GM19455 (cell line): ENCODE measurements around the gene CRIM1.

Experiments used
- ATAC-seq: cut with Tn5 transposase; IDR thresholded peaks from one replicate; pipeline ENCODE4 v1.9.1; 2021; ENCODE audit not compliant: unreplicated experiment

The CRIM1 gene

GRCh38 chr2:36371070-36371874 lies 15.7 kb downstream of the CRIM1 start:
- ATAC-seq = no peak

- ATAC-seq = no peak
Measured at GRCh38 chr2:36371928-36372391, 16.4 kb downstream of the CRIM1 start.

- ATAC-seq = no peak
Measured at GRCh38 chr2:36373149-36373926, 17.8 kb downstream of the CRIM1 start.

GRCh38 chr2:36374585-36374984 lies 19.0 kb downstream of the CRIM1 start:
- ATAC-seq = no peak

GRCh38 chr2:36376319-36376765 lies 20.8 kb downstream of the CRIM1 start:
- no peak for ATAC-seq

GRCh38 chr2:36376992-36377738 lies 21.6 kb downstream of the CRIM1 start:
- no peak for ATAC-seq

- no peak for ATAC-seq
Measured at GRCh38 chr2:36379710-36380448, 24.3 kb downstream of the CRIM1 start.

GRCh38 chr2:36380624-36381481 lies 25.3 kb downstream of the CRIM1 start:
- ATAC-seq = no peak

GRCh38 chr2:36381993-36382392 lies 26.4 kb downstream of the CRIM1 start:
- no peak for ATAC-seq

- ATAC-seq = no peak
Measured at GRCh38 chr2:36382472-36382871, 26.9 kb downstream of the CRIM1 start.

GRCh38 chr2:36383726-36384125 lies 28.1 kb downstream of the CRIM1 start:
- no peak for ATAC-seq

- ATAC-seq = no peak
Measured at GRCh38 chr2:36384454-36384853, 28.9 kb downstream of the CRIM1 start.

- ATAC-seq = no peak
Measured at GRCh38 chr2:36385603-36386002, 30.0 kb downstream of the CRIM1 start.

GRCh38 chr2:36387258-36387916 lies 31.8 kb downstream of the CRIM1 start:
- no peak for ATAC-seq

GRCh38 chr2:36388472-36388871 lies 32.9 kb downstream of the CRIM1 start:
- no peak for ATAC-seq

GRCh38 chr2:36389091-36389564 lies 33.5 kb downstream of the CRIM1 start:
- no peak for ATAC-seq

- no peak for ATAC-seq
Measured at GRCh38 chr2:36389577-36389976, 34.0 kb downstream of the CRIM1 start.

GRCh38 chr2:36392571-36393255 lies 37.1 kb downstream of the CRIM1 start:
- no peak for ATAC-seq
